ENCODE results near the gene OR6C74. TPM values are rescaled to one million over a fixed set of nuclear protein-coding genes. Genes with fewer than 3 reads are reported as not detected.

OR6C74 gene
- total RNA-seq (not detected), polyA plus RNA-seq (not detected)
- long read RNA-seq, donor 1, result 0 reads
- long read RNA-seq, donor 2, result 0 reads
- long read RNA-seq, donor 3, result 0 reads

DNA sequence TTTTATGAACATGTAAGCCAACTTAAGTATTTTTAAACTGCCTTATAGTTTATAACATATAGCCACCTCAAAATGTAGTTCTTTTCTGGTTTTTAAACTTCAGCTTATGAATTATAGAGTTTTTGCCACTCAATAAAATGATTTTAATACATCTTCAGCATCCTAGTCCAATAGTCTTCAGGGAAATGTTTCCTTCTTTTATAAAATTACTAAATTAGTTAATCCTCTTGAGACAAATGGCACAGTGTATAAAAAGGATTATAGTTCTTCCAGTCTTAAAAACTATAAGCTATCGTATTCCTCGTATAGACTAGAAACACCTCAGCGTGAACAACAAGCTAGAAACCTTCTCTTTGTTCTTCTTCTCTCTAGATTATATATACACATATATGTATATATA, at the start of gene OR6C74:
TSS of gene OR6C74 (plus strand) at position 301 of the 400 bp plus-strand sequence. CDS start 2,679 bp downstream, outside the sequence.
- WGBS, 4 donors, result 87 to 89% (median 88%) methylated on average over 3 of the region's 3 CpGs
- ATAC-seq (no peak), DNase-seq (no peak)
- Histone ChIP-seq H3K27me3 (peaks cover 0 to 2% (median 0%) of the 10 kb centered on the region in 9 donors), H3K4me1 (no peaks in the 10 kb centered on the region), H3K36me3 (no peaks in the 10 kb centered on the region), H3K9me3 (no peaks in the 10 kb centered on the region), H3K4me3 (no peak within 1 kb of the TSS), H3K27ac (no peak within 1 kb of the TSS)
- intact Hi-C loops (cut with DNase I), result no loop called here
- TF ChIP-seq, protein P1, sequence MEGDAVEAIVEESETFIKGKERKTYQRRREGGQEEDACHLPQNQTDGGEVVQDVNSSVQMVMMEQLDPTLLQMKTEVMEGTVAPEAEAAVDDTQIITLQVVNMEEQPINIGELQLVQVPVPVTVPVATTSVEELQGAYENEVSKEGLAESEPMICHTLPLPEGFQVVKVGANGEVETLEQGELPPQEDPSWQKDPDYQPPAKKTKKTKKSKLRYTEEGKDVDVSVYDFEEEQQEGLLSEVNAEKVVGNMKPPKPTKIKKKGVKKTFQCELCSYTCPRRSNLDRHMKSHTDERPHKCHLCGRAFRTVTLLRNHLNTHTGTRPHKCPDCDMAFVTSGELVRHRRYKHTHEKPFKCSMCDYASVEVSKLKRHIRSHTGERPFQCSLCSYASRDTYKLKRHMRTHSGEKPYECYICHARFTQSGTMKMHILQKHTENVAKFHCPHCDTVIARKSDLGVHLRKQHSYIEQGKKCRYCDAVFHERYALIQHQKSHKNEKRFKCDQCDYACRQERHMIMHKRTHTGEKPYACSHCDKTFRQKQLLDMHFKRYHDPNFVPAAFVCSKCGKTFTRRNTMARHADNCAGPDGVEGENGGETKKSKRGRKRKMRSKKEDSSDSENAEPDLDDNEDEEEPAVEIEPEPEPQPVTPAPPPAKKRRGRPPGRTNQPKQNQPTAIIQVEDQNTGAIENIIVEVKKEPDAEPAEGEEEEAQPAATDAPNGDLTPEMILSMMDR (IDR thresholded peaks at IDR 0.05), result no peak
- TF ChIP-seq POLR2A (IDR thresholded peaks at IDR 0.05), result no peak

DNA sequence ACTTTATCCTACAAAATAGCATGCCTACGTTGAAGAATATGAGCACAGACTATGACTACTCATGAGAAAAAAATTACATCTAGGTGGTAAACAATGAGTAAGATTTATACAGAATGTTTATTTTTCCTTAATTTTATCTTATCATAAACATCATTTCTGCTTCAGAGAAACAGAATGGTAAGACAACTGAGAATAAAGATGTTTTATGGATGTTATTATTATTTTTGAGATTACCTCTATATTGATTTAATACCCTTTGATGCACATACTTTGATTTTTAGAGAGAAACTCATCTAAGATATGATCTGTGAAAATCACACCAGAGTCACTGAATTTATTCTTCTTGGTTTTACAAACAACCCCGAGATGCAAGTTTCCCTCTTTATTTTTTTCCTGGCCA, 23.7 kb upstream of the OR6C74 start, which contains the start of gene OR10A7:
TSS of gene OR10A7 (plus strand) at position 301 of the 400 bp plus-strand sequence. CDS start at position 301, 0 bp downstream.
- intact Hi-C loops (cut with DNase I), result no loop called here
- Histone ChIP-seq H3K36me3 (no peaks in the 10 kb centered on the region), H3K4me3 (no peak within 1 kb of the TSS), H3K9me3 (no peaks in the 10 kb centered on the region), H3K27ac (no peak within 1 kb of the TSS), H3K4me1 (no peaks in the 10 kb centered on the region), H3K27me3 (no peaks in the 10 kb centered on the region)
- TF ChIP-seq POLR2A (IDR thresholded peaks at IDR 0.05), result no peak
- TF ChIP-seq, protein P1 (IDR thresholded peaks at IDR 0.05), result no peak
- 72 to 84% (median 78%) methylated on average over 2 of the region's 2 CpGs for WGBS, 4 donors
- DNase-seq, result no peak
- no peak for ATAC-seq

DNA sequence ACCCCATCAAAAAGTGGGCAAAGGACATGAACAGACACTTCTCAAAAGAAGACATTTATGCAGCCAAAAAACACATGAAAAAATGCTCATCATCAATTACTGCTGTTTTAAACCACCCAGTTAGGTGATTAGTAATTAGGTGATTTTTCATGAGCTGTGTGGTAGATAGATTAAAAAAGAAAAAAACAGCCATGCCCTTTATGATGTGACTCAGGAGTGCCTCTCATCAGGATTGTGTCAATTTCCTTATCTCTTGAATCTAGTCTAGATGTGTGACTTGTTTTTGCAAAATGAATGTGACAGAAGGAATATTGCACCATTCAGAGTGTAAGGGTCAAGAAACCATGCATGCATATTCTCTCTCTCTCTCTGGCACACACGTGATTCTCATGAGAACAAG, 17.9 kb upstream of the OR6C74 start:
- no peak overlapping the region for H3K4me3 ChIP-seq
- 48 to 68% (median 56%) methylated on average over 1 of the region's 1 CpG for WGBS, 4 donors
- H3K27me3 ChIP-seq, result no peaks in the 10 kb centered on the region
- H3K4me1 ChIP-seq, result no peaks in the 10 kb centered on the region
- H3K36me3 ChIP-seq, result no peaks in the 10 kb centered on the region
- H3K9me3 ChIP-seq, result no peaks in the 10 kb centered on the region
- DNase-seq (no peak), ATAC-seq (no peak)
- H3K27ac ChIP-seq, result no peak overlapping the region
- TF ChIP-seq, protein P1 (IDR thresholded peaks at IDR 0.05), result no peak
- no peak for TF ChIP-seq POLR2A (IDR thresholded peaks at IDR 0.05)
- intact Hi-C loops (cut with DNase I), result no loop called here

DNA sequence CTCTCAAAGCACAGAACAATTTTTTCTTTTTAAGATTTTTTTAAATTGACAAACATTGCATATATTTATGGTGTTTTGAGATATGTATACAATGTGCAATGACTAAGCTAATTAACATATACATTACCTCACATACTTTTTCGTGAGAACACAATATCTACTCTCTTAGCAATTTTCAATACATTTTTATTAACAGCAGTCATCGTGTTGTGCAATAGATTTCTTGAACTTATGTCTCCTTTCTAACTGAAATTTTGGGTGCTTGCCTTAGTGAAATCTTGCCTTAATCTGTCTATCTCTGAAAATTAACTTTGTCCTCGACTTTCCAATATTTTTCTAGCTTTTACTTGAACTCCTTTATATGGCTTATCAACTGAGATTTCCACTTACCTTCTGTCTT, 16.8 kb upstream of the OR6C74 start:
- 32 to 39% (median 37%) methylated on average over 3 of the region's 3 CpGs for WGBS, 4 donors
- ATAC-seq (no peak), DNase-seq (no peak)
- Histone ChIP-seq H3K27me3 (no peaks in the 10 kb centered on the region), H3K4me1 (no peaks in the 10 kb centered on the region), H3K4me3 (no peak overlapping the region), H3K27ac (no peak overlapping the region), H3K9me3 (no peaks in the 10 kb centered on the region), H3K36me3 (no peaks in the 10 kb centered on the region)
- intact Hi-C loops (cut with DNase I), result no loop called here
- no peak for TF ChIP-seq POLR2A (IDR thresholded peaks at IDR 0.05)
- TF ChIP-seq, protein P1 (IDR thresholded peaks at IDR 0.05), result no peak

All from heart left ventricle (tissue), 16 donors.